Kidney tubule cell (primary cell): ENCODE data around the gene UVRAG.
"Not testable (repeated sequence)": the region's sequence is repeated elsewhere in the genome, so short reads cannot be mapped to it uniquely, and the experiment has no call there.

ENCODE experiments used
- DNase-seq: peaks from one replicate; pipeline ENCODE4 v3.0.0-alpha.2; 2018; ENCODE audit warnings: low spot score

UVRAG gene

DNA sequence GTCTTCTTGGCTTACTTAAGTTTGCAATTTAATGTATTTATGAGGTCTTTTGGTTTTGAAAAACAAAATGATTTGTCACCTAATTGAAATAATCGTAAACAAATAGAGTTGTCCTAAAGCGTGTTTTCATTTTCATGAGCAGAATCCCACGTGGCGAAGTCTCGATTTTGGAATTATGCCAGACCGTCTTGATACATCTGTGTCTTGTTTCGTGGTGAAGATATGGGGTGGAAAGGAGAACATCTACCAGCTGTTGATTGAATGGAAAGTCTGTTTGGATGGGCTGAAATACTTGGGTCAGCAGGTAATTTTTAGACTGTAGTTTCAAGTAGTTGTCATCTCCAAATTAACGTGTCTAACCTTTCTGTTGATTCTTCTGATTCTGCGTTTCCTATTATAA, 64.7 kb downstream of the UVRAG start:
- DNase-seq: no peak

GRCh38 chr11:75880343-75880742, 65.3 kb downstream of the UVRAG start:
- DNase-seq: not testable (repeated sequence)

DNA sequence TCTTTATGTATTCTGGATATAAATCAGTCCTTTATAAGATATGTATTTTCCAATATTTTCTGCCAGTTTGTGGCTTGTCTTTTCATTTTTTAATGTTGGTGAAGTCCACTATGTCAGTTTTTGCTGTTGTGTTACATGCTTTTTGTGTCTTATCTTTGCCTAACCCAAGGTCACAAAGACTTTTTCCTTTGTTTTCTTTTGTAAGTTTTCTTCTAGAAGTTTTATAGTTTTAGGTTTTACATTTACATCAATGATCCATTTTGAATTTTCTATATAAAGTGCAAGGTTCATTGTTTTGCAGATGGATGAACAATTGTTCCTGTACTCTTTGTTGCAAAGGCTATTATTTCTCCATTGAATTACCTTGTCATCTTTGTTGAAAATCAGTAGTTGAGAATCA, 69.3 kb downstream of the UVRAG start:
- no peak for DNase-seq

GRCh38 chr11:75888416-75888815, 73.4 kb downstream of the UVRAG start:
- no peak for DNase-seq

- DNase-seq: no peak
Measured at GRCh38 chr11:75891947-75892739, 77.1 kb downstream of the UVRAG start.

- DNase-seq: no peak
Measured at GRCh38 chr11:75893251-75893650, 78.2 kb downstream of the UVRAG start.

DNA sequence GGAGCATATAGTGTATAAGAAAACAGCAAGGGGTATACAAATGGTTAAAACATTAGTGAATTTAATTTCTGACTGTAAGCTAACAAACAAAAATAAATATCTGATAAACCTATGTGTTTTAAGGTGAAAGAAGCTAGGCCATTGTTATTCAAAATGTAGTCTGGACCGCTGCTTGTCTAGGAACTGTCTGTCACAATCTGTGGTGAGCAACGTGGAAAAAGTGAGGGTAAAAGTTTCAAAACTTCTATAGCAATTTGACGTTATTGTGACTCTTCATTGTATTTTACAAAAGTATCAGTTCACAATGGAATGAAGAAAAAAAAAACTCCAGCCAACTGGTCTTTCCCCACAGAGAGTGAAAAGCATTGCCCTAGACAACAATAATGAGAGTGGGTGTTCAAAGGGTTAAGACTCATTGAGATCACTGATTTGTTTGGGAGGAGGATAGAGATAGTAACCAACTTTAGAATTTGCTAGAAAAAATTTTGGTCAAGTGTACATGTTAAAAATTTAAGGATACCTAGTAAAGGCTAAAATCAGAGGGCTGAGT, 79.1 kb downstream of the UVRAG start:
- no peak for DNase-seq

DNA sequence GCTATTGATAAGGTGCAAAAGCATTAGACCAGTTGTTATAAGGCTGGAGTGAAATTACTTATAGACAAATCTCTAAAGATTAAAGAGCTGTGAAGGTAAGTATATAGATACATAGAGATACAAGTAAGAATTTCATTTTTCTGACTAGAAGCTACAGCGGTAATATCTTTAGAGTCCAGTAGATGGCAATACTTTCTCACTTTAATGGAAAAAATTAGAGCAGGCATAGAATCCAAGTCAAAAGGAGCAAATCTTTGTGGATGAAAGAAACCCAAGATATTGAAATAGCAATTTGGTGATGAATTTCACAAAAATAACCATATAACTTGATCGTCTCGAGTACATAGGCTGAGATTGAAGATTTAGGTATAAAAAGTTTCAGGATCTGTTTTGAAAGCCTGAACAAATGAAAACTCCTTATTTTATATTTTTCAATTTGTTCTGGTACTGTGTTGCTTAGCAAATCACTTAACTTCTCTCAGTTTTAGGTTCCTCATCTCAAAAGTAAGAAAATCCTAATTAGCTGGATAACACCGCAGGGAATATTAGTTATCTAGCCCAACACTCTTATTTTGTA, 81.9 kb downstream of the UVRAG start:
- DNase-seq: peak; percentile 43

- no peak for DNase-seq
Measured at GRCh38 chr11:75898871-75899270, 83.9 kb downstream of the UVRAG start.

DNA sequence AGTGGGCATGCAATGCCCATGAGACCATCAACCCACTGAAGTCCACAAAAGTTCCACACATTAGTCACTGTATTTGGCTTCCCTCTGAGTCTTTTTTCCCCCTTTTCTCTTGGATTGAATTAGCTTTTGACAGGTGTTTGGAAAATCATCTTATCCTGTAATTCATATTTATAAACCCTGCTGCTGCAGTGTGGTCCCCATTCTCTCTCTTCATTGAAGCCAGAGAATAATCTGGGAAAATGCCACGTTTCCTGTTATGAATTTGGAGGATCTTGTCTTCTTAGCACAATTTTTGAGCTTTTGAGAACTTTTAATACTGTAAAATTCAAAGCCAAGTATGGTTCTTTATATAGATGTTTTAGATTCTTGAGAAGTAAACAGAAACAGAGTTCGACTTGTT, 84.8 kb downstream of the UVRAG start:
- DNase-seq: no peak

DNA sequence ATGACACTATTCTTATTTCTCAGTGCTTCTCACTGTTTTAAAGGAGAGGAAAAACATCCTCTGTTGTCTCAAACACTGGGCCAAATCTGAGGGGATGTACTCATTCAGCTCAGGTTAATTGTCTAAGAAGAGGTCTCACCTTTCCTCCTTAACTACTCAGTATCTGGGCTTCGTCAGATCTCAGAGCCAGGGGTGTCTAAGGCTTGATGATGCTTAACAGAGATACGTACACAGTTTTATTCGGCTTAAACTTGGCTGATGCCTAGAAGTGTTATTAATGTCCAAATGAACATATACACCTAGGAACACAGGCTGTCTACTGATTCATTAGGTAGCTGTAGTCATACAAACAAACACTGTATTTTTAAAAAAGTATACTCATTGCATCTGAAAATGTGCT, 85.8 kb downstream of the UVRAG start:
- DNase-seq: no peak

DNA sequence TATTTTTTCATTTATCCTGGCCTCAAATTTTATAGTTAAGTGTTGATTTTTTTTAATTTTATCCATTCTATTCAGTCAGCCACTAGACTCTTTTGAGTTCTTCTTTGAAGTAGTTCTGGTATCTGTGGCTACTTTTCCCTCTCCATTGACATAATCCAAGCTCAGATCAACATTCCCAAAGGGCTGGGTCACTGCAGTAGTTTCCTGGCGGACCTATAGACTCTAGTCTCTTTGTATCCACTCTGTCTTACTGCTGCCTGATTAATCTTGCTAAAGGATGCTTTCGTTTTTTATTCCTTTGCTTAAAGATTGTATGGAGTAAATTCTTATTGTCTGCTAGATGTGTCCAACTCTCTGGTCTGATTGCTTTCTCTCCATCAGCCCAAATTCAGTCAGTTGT, 87.6 kb downstream of the UVRAG start:
- DNase-seq: no peak

GRCh38 chr11:75903276-75903675, 88.3 kb downstream of the UVRAG start:
- DNase-seq: no peak

GRCh38 chr11:75905434-75905833, 90.4 kb downstream of the UVRAG start:
- DNase-seq: no peak

GRCh38 chr11:75907906-75908527, 93.0 kb downstream of the UVRAG start:
- DNase-seq: no peak

DNA sequence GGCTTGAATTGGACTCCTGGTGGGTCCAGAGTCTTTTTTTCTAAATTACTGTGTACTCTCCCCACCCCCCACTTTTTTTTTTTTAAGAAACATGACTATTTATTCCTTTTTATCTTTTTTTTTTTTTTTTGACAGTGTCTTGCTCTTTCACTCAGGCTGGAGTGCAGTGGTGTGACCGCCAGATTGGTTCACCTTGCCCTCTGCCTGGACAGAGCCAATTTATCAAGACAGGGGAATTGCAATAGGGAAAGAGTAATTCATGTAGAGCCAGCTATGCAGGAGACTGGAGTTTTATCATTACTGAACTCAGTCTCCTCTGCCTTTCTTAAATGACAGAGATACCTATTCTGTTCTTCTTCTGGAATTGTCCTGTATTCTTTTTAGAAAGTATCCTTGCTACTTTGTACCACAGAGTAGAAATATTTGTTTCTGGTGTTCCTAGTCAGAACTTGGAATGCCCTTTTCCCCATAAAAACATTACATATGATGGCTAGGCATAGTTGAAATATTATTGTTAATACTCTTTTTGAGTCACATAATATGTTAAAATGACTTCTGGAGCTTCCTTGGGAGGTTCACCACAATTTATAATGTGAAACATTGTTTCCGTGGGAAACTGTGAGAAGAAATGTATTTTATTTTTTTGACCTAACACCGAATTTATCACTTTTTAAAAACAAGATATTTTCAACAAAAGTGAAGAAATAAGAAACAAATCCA, 95.6 kb downstream of the UVRAG start:
- DNase-seq: no peak

- no peak for DNase-seq
Measured at GRCh38 chr11:75911459-75911858, 96.4 kb downstream of the UVRAG start.

- no peak for DNase-seq
Measured at GRCh38 chr11:75913984-75914383, 99.0 kb downstream of the UVRAG start.

DNA sequence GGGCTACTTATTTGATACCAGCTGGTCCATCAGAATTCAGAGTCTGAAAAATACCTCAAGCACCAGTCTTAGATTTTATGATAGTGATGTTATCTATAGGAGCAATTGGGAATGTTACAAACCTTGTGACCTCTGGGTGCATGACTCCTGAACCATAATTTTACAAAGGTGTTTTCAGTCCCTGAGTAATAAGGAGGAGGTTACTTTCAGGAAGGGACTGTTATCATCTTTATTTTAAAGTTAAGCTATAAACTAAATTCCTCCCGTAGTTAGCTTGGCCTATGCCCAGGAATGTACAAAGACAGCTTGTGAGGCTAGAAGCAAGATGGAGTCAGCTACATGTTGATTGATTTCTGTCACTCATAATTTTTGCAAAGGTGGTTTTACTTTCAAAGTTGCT, 101.9 kb downstream of the UVRAG start:
- no peak for DNase-seq

DNA sequence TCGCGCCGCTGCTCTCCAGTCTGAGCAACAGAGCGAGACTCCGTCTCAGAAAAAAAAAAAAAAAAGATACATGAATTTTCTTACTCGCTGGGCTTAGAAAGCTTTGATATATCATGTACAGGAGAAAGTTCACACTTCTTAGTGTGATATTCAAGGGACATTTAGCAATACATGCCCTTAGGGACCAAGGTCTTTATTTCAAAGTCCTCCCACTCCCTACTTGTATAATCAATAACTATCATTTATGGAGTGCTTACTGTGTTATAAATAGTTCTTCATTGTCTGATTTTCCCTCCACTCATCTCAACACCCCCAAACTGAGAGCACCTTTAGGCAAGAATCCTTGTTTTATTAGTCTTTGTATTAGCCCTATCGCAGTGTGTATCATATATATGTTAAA, 103.3 kb downstream of the UVRAG start:
- no peak for DNase-seq

DNA sequence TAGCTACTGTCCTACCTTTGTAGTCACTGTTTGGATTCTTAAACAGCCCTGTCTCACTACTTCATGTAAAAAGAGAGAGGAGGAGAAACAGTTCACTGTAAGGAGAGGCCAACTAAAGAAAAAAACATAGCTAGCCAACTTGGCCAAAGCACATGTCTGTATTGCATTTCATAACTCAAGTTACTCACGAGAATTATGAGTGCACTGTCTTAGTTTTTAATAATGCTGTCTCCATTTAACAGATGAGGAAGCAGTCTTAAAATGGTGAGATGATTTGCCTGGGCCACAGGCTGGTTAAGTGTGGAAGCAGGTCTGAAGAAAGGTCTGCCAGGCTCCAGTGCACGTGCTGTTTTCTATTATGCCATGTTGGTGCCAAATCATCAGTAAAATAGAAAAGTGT, 104.5 kb downstream of the UVRAG start:
- no peak for DNase-seq

DNA sequence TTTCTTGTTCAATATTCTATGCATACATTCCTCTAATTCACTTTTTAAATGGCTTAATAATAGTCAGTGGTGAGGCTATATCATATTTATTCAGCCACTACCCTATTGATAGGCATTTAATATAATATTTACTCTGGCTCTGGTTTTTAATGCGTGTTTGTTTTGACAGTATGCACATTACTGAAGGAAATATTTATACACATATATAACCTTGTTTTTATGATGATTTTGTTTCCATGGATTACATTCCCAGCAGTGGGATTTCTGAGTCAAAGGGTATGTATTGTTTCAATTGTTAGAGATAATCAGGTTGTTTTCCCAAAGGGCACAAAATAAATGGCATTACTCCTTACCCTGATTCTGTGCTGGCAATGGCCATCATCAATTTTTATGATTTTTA, 105.8 kb downstream of the UVRAG start:
- DNase-seq: no peak

GRCh38 chr11:75921808-75922207, 106.8 kb downstream of the UVRAG start:
- DNase-seq: no peak
